ENCODE measurements around the gene HTT. TPM values are rescaled to one million over a fixed set of nuclear protein-coding genes. Genes with fewer than 3 reads are reported as not detected.

The HTT gene
- total and polyA plus RNA-seq, 12 donors, result 16.1 to 77.1 (median 47.1) TPM

DNA sequence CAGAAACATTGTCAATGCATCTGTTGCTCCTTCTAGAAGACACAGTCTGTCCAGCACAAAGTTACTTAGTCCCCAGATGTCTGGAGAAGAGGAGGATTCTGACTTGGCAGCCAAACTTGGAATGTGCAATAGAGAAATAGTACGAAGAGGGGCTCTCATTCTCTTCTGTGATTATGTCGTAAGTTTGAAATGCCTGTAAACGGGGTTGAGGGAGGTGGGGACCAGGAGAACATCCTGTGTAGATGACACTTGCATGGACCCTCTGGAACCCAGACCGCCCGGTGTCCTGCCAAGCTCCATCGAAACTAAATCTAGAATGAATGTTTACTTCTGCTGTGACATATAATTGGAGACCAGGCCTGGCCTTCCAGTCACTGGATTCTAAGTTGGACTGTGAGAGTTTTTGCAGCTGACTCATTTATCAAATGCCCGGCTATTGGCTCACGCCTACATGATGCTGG is 129.5 kb downstream of the HTT start:
- WGBS, 4 donors, result 66 to 78% (median 70%) methylated on average over 8 of the region's 8 CpGs
- H3K4me1 ChIP-seq (replicated peaks in 1 of 2), result peaks cover 8 to 24% of the 10 kb centered on the region in 2 donors
- peak overlapping the region in 3 of 5 donors; percentile 9 to 62 (median 59) for H3K27ac ChIP-seq
- TF ChIP-seq, protein P1, sequence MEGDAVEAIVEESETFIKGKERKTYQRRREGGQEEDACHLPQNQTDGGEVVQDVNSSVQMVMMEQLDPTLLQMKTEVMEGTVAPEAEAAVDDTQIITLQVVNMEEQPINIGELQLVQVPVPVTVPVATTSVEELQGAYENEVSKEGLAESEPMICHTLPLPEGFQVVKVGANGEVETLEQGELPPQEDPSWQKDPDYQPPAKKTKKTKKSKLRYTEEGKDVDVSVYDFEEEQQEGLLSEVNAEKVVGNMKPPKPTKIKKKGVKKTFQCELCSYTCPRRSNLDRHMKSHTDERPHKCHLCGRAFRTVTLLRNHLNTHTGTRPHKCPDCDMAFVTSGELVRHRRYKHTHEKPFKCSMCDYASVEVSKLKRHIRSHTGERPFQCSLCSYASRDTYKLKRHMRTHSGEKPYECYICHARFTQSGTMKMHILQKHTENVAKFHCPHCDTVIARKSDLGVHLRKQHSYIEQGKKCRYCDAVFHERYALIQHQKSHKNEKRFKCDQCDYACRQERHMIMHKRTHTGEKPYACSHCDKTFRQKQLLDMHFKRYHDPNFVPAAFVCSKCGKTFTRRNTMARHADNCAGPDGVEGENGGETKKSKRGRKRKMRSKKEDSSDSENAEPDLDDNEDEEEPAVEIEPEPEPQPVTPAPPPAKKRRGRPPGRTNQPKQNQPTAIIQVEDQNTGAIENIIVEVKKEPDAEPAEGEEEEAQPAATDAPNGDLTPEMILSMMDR (IDR thresholded peaks at IDR 0.05), result no peak
- TF ChIP-seq POLR2A (IDR thresholded peaks at IDR 0.05), result no peak
- no peak overlapping the region for H3K4me3 ChIP-seq
- no peaks in the 10 kb centered on the region for H3K9me3 ChIP-seq (replicated peaks in 1 of 3)
- peaks cover 0 to 35% of the 10 kb centered on the region in 2 donors for H3K36me3 ChIP-seq (replicated peaks in 1 of 2)
- no peaks in the 10 kb centered on the region for H3K27me3 ChIP-seq
- intact Hi-C loops (cut with DNase I), result no loop called here
- peak in 4 of 7 donors; percentile 22 to 62 (median 38) for DNase-seq

DNA sequence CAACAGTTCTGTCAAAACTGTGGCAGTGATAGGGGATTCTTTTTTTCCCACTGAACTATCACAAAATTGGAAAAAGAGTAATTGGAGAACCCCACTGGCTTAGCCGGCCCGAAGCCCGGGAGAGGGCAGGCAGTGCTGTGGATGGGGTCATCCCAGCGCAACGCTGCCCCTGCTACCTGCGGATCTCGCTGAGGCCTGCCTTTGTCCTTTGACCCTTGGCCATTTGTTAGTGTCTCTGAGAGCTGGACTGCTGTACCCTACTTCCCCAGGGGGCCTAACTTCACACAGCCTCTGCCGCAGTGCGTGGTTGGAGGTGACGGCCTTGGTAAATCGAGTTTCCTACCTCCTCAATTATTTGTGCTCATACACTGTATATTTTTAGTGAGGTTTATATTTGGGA is 131.5 kb downstream of the HTT start:
- H3K27me3 ChIP-seq, result no peaks in the 10 kb centered on the region
- no peak overlapping the region for H3K27ac ChIP-seq
- no peaks in the 10 kb centered on the region for H3K9me3 ChIP-seq (replicated peaks in 1 of 3)
- intact Hi-C loops (cut with DNase I), result no loop called here
- 89 to 93% (median 93%) methylated on average over 11 of the region's 11 CpGs for WGBS, 4 donors
- no peak overlapping the region for H3K4me3 ChIP-seq
- peaks cover 0 to 42% of the 10 kb centered on the region in 2 donors for H3K36me3 ChIP-seq (replicated peaks in 1 of 2)
- no peak for TF ChIP-seq POLR2A (IDR thresholded peaks at IDR 0.05)
- TF ChIP-seq, protein P1 (IDR thresholded peaks at IDR 0.05), result no peak
- peaks cover 8 to 24% of the 10 kb centered on the region in 2 donors for H3K4me1 ChIP-seq (replicated peaks in 1 of 2)
- no peak for DNase-seq

DNA sequence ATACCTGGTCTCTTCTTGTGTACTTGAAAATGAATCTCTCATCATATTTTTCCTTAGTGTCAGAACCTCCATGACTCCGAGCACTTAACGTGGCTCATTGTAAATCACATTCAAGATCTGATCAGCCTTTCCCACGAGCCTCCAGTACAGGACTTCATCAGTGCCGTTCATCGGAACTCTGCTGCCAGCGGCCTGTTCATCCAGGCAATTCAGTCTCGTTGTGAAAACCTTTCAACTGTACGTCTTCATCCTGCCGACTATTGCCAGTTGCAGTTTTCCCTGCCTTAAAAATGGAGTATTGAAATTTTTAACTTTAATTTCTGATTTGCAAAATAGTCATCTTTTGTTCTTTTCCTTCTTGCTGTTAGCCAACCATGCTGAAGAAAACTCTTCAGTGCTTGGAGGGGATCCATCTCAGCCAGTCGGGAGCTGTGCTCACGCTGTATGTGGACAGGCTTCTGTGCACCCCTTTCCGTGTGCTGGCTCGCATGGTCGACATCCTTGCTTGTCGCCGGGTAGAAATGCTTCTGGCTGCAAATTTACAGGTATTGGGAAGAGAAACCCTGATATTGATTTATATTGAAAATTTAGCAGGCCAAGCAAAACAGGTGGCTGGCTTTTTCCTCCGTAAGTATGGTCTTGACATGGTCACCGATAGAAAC is 132.1 kb downstream of the HTT start:
- Histone ChIP-seq H3K27ac (no peak overlapping the region), H3K4me3 (no peak overlapping the region), H3K27me3 (no peaks in the 10 kb centered on the region), H3K4me1 (replicated peaks in 1 of 2) (peaks cover 8 to 24% of the 10 kb centered on the region in 2 donors), H3K9me3 (replicated peaks in 1 of 3) (no peaks in the 10 kb centered on the region), H3K36me3 (replicated peaks in 1 of 2) (peaks cover 0 to 45% of the 10 kb centered on the region in 2 donors)
- 95 to 96% (median 95%) methylated on average over 18 of the region's 18 CpGs for WGBS, 4 donors
- no peak for DNase-seq
- TF ChIP-seq, protein P1 (IDR thresholded peaks at IDR 0.05), result no peak
- no peak for TF ChIP-seq POLR2A (IDR thresholded peaks at IDR 0.05)
- intact Hi-C loops (cut with DNase I), result no loop called here

DNA sequence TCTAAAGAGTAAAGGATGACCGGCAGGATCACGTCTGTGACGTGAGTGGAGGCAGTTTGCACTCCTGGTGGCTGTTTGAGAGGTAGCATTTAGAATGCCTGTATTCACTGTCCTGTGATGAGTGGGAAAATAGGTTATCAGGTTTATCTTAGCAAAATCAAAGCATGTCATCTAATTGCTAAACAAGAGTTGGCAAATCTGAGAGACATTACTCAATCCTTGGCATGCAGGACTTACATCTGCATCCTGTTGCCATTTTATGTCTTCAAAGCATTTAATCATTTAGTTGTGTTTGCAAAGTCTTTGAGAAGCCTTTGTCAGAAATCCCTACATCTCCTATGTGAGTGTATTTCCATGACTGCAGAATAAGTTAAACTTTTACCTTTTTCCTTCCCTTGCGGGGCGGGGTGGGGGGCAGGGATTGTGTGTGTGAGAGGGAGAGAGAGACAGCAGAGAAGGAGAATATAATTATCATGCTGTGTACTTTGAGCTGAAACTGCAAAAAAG is 133.1 kb downstream of the HTT start:
- Histone ChIP-seq H3K4me3 (no peak overlapping the region), H3K4me1 (replicated peaks in 1 of 2) (peaks cover 8 to 24% of the 10 kb centered on the region in 2 donors), H3K36me3 (replicated peaks in 1 of 2) (peaks cover 0 to 55% of the 10 kb centered on the region in 2 donors), H3K27ac (peak overlapping the region in 1 of 5 donors; percentile 35), H3K27me3 (no peaks in the 10 kb centered on the region), H3K9me3 (replicated peaks in 1 of 3) (no peaks in the 10 kb centered on the region)
- peak in 1 of 7 donors; percentile 37 for DNase-seq
- WGBS, 4 donors, result 64 to 83% (median 72%) methylated on average over 5 of the region's 5 CpGs
- TF ChIP-seq POLR2A (IDR thresholded peaks at IDR 0.05), result no peak
- TF ChIP-seq, protein P1 (IDR thresholded peaks at IDR 0.05), result peak in 5 of 6 experiments; percentile 9 to 44 (median 38)
- intact Hi-C loops (cut with DNase I), result no loop called here

Measured in adrenal gland (tissue), 12 donors.